ENCODE data around the gene HMGA1. TPM values are rescaled to one million over a fixed set of nuclear protein-coding genes. Genes with fewer than 3 reads are reported as not detected.

Gene HMGA1
- total and polyA plus RNA-seq, 2 of the 13 experiments (the other 11 are each of a cell fraction or from before 2014, with no cell fraction given) = 117 to 145 TPM

GRCh38 chr6:34237722-34238584 is 1.3 kb downstream of the HMGA1 start (continued):
- TF ChIP-seq, protein P1, sequence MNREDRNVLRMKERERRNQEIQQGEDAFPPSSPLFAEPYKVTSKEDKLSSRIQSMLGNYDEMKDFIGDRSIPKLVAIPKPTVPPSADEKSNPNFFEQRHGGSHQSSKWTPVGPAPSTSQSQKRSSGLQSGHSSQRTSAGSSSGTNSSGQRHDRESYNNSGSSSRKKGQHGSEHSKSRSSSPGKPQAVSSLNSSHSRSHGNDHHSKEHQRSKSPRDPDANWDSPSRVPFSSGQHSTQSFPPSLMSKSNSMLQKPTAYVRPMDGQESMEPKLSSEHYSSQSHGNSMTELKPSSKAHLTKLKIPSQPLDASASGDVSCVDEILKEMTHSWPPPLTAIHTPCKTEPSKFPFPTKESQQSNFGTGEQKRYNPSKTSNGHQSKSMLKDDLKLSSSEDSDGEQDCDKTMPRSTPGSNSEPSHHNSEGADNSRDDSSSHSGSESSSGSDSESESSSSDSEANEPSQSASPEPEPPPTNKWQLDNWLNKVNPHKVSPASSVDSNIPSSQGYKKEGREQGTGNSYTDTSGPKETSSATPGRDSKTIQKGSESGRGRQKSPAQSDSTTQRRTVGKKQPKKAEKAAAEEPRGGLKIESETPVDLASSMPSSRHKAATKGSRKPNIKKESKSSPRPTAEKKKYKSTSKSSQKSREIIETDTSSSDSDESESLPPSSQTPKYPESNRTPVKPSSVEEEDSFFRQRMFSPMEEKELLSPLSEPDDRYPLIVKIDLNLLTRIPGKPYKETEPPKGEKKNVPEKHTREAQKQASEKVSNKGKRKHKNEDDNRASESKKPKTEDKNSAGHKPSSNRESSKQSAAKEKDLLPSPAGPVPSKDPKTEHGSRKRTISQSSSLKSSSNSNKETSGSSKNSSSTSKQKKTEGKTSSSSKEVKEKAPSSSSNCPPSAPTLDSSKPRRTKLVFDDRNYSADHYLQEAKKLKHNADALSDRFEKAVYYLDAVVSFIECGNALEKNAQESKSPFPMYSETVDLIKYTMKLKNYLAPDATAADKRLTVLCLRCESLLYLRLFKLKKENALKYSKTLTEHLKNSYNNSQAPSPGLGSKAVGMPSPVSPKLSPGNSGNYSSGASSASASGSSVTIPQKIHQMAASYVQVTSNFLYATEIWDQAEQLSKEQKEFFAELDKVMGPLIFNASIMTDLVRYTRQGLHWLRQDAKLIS (CRISPR knock-in tag; IDR thresholded peaks at IDR 0.05) = no peak
- TF ChIP-seq EP300 (IDR thresholded peaks at IDR 0.05; ENCODE audit: low read depth in 2 of 2, low read length in 2 of 2) (peak; percentile 31 to 45; a peak in 1 of 4 replicates), EP300 (CRISPR knock-in tag; IDR thresholded peaks at IDR 0.05; ENCODE audit: borderline replicate concordance) (peak; percentile 35; the same call in 1 of the 2 replicates), CEBPG (CRISPR knock-in tag; IDR thresholded peaks at IDR 0.05) (no peak), ZNF530 (CRISPR knock-in tag; IDR thresholded peaks at IDR 0.05; ENCODE audit: low read depth) (peak; percentile 88; the same call in 1 of the 2 replicates), ZNF350 (CRISPR knock-in tag; IDR thresholded peaks at IDR 0.05; ENCODE audit: borderline replicate concordance, low read depth) (no peak), CCAR2 (optimal IDR thresholded peaks at IDR 0.05; ENCODE audit: low read depth, low read length) (no peak), SMC3 (IDR thresholded peaks at IDR 0.05; ENCODE audit: low read length) (no peak), AGO1 (IDR thresholded peaks at IDR 0.05; ENCODE audit: low read depth, low read length, poor library complexity, severe bottlenecking) (no peak), ZNF138 (CRISPR knock-in tag; IDR thresholded peaks at IDR 0.05; ENCODE audit: low read depth) (peak; percentile 99), ZNF562 (CRISPR knock-in tag; IDR thresholded peaks at IDR 0.05; ENCODE audit: borderline replicate concordance) (peak; percentile 86), ZNF343 (CRISPR knock-in tag; IDR thresholded peaks at IDR 0.05) (peak; percentile 88; the same call in 1 of the 2 replicates), ZNF790 (CRISPR knock-in tag; IDR thresholded peaks at IDR 0.05; ENCODE audit: borderline replicate concordance) (peak; percentile 94; the same call in 1 of the 2 replicates), ATRX (CRISPR knock-in tag; IDR thresholded peaks at IDR 0.05; ENCODE audit: borderline replicate concordance) (no peak), CREM (IDR thresholded peaks at IDR 0.05) (no peak), CREM (CRISPR knock-in tag; IDR thresholded peaks at IDR 0.05) (no peak), ZNF605 (CRISPR knock-in tag; IDR thresholded peaks at IDR 0.05) (peak; percentile 82), ZNF260 (CRISPR knock-in tag; IDR thresholded peaks at IDR 0.05; ENCODE audit: borderline replicate concordance, low read depth) (no peak), ZBTB38 (CRISPR knock-in tag; IDR thresholded peaks at IDR 0.05) (peak; percentile 96), ZNF558 (CRISPR knock-in tag; IDR thresholded peaks at IDR 0.05; ENCODE audit: borderline replicate concordance) (peak; percentile 100; the same call in 1 of the 2 replicates), SMAD1 (CRISPR knock-in tag; IDR thresholded peaks at IDR 0.05; ENCODE audit: borderline replicate concordance, low read depth) (no peak), ADNP (CRISPR knock-in tag; IDR thresholded peaks at IDR 0.05) (0 out of 2 replicates have a peak, but pooled peaks have one; percentile 38), PRMT3 (CRISPR knock-in tag; IDR thresholded peaks at IDR 0.05; ENCODE audit: borderline replicate concordance, low read depth) (peak; percentile 99), SALL1 (CRISPR knock-in tag; IDR thresholded peaks at IDR 0.05) (peak; percentile 93)
- TF ChIP-seq, protein P2, sequence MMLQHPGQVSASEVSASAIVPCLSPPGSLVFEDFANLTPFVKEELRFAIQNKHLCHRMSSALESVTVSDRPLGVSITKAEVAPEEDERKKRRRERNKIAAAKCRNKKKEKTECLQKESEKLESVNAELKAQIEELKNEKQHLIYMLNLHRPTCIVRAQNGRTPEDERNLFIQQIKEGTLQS (CRISPR knock-in tag; IDR thresholded peaks at IDR 0.05) = peak; percentile 78

All from HepG2 (cell line).